HEK293 (cell line): Measurements from ENCODE around the gene TWIST2.

Experiments
- CTCF ChIA-PET: fragments of 350-600 bp; formaldehyde crosslinking; extraction: SDS; loops from one replicate; lab custom pipeline; 2021; ENCODE audit warnings: antibody characterized with exemption; lab: Yijun Ruan, JAX
- POLR2A ChIA-PET: fragments of 300-600 bp; formaldehyde crosslinking; extraction: SDS; loops from one replicate; lab custom pipeline; 2020; ENCODE audit warnings: antibody characterized with exemption, inconsistent platforms; lab: Yijun Ruan, JAX
- H3K27ac ChIP-seq: fragments of 200-500 bp; sonication (Bioruptor generic); 2 replicates; pipeline ENCODE4 v1.5.1; 2014; ENCODE audit warnings: low read depth, low read length, control low read depth, inconsistent platforms; ENCODE audit errors: extremely low read depth
- H3K36me3 ChIP-seq, 2 experiments: fragments of 200-500 bp in 1 of 2; sonication (Bioruptor generic) in 1 of 2; 1 replicate in 1 of 2; 2 replicates in 1 of 2; pipeline ENCODE4 v1.5.1; 2014 to 2017; ENCODE audit warnings: inconsistent platforms in 2 of 2, low read length in 2 of 2; ENCODE audit not compliant: control insufficient read depth in 2 of 2, insufficient read depth in 1 of 2
- H3K4me1 ChIP-seq: fragments of 200-500 bp; sonication (Bioruptor generic); 2 replicates; pipeline ENCODE4 v1.5.1; 2014; ENCODE audit warnings: mild to moderate bottlenecking, low read length, inconsistent platforms; ENCODE audit not compliant: control insufficient read depth, insufficient read depth
- H3K4me3 ChIP-seq: 2 replicates; pipeline ENCODE4 v1.5.1; 2011; ENCODE audit warnings: low read depth, mild to moderate bottlenecking, control low read depth, low read length, moderate library complexity
- H3K9me3 ChIP-seq: fragments of 200-500 bp; sonication (Bioruptor generic); 2 replicates; pipeline ENCODE4 v1.5.1; 2014; ENCODE audit warnings: low read depth, low read length, inconsistent platforms; ENCODE audit not compliant: control insufficient read depth, insufficient read depth
- IKZF3 ChIP-seq: fragments of 450-650 bp; IDR thresholded peaks from 2 replicates; pipeline ENCODE4 v1.5.0; 2018; ENCODE audit warnings: missing biosample characterization, mild to moderate bottlenecking, missing genetic modification characterization, moderate library complexity
- SETDB1 ChIP-seq: IDR thresholded peaks from one replicate; pipeline ENCODE4 v1.6.1; 2017; ENCODE audit warnings: mild to moderate bottlenecking, low read length, moderate library complexity, mixed read lengths; ENCODE audit not compliant: insufficient read length
- WT1 ChIP-seq: fragments of 450-650 bp; formaldehyde crosslinking; IDR thresholded peaks from 2 replicates; pipeline ENCODE4 v1.5.1; 2016; ENCODE audit warnings: missing biosample characterization, missing genetic modification characterization
- ZBTB48 ChIP-seq: fragments of 450-650 bp; formaldehyde crosslinking; IDR thresholded peaks from 2 replicates; pipeline ENCODE4 v1.5.1; 2016; ENCODE audit warnings: missing biosample characterization, missing genetic modification characterization
- ZNF112 ChIP-seq: fragments of 450-650 bp; formaldehyde crosslinking; IDR thresholded peaks from 2 replicates; pipeline ENCODE4 v1.5.0; 2017; ENCODE audit warnings: missing biosample characterization, missing genetic modification characterization
- ZNF121 ChIP-seq: fragments of 450-650 bp; formaldehyde crosslinking; IDR thresholded peaks from 2 replicates; pipeline ENCODE4 v1.5.1; 2016; ENCODE audit warnings: missing biosample characterization, missing genetic modification characterization
- ZNF175 ChIP-seq: fragments of 450-650 bp; formaldehyde crosslinking; IDR thresholded peaks from 2 replicates; pipeline ENCODE4 v1.5.1; 2016; ENCODE audit warnings: missing biosample characterization, missing genetic modification characterization
- ZNF223 ChIP-seq: fragments of 450-650 bp; formaldehyde crosslinking; IDR thresholded peaks from 2 replicates; pipeline ENCODE4 v1.5.1; 2016; ENCODE audit warnings: missing biosample characterization, missing genetic modification characterization
- ZNF48 ChIP-seq: fragments of 450-650 bp; formaldehyde crosslinking; IDR thresholded peaks from 2 replicates; pipeline ENCODE4 v1.5.1; 2016; ENCODE audit warnings: missing biosample characterization, missing genetic modification characterization
- ZNF513 ChIP-seq: fragments of 450-650 bp; IDR thresholded peaks from 2 replicates; pipeline ENCODE4 v1.5.1; 2018; ENCODE audit warnings: missing biosample characterization, missing genetic modification characterization
- ZNF530 ChIP-seq: fragments of 450-650 bp; formaldehyde crosslinking; IDR thresholded peaks from 2 replicates; pipeline ENCODE4 v1.5.1; 2016; ENCODE audit warnings: low read depth, missing biosample characterization, missing genetic modification characterization
- ZNF555 ChIP-seq: fragments of 450-650 bp; formaldehyde crosslinking; conservative IDR thresholded peaks from 2 replicates; pipeline ENCODE4 v1.5.1; 2017; ENCODE audit warnings: missing biosample characterization, mild to moderate bottlenecking, missing genetic modification characterization, inconsistent platforms
- ZNF560 ChIP-seq: fragments of 450-650 bp; formaldehyde crosslinking; IDR thresholded peaks from 2 replicates; pipeline ENCODE4 v1.5.1; 2017; ENCODE audit warnings: missing biosample characterization, missing genetic modification characterization, borderline replicate concordance
- ZNF596 ChIP-seq: fragments of 450-650 bp; IDR thresholded peaks from 2 replicates; pipeline ENCODE4 v1.5.0; 2018; ENCODE audit warnings: missing biosample characterization, mild to moderate bottlenecking, missing genetic modification characterization, moderate library complexity
- ZNF670 ChIP-seq: fragments of 450-650 bp; formaldehyde crosslinking; IDR thresholded peaks from 2 replicates; pipeline ENCODE4 v1.5.1; 2016; ENCODE audit warnings: missing biosample characterization, missing genetic modification characterization, low read depth
- ZNF747 ChIP-seq: fragments of 450-650 bp; formaldehyde crosslinking; IDR thresholded peaks from 2 replicates; pipeline ENCODE4 v1.5.1; 2016; ENCODE audit warnings: missing biosample characterization, missing genetic modification characterization
- ZNF830 ChIP-seq: fragments of 450-650 bp; IDR thresholded peaks from 2 replicates; pipeline ENCODE4 v1.5.0; 2018; ENCODE audit warnings: missing biosample characterization, missing genetic modification characterization, low read depth, mild to moderate bottlenecking, moderate library complexity
- ZSCAN30 ChIP-seq: fragments of 450-650 bp; IDR thresholded peaks from 2 replicates; pipeline ENCODE4 v1.5.1; 2018; ENCODE audit warnings: missing biosample characterization, mild to moderate bottlenecking, missing genetic modification characterization, moderate library complexity
- TF ChIP-seq, protein P1 (sequence below): fragments of 450-650 bp; formaldehyde crosslinking; IDR thresholded peaks from 2 replicates; pipeline ENCODE4 v1.5.1; 2016; ENCODE audit warnings: missing biosample characterization, missing genetic modification characterization
- TF ChIP-seq, protein P2 (sequence below): fragments of 450-650 bp; formaldehyde crosslinking; IDR thresholded peaks from 2 replicates; pipeline ENCODE4 v1.5.1; 2016; ENCODE audit warnings: missing biosample characterization, missing genetic modification characterization, low read depth
- TF ChIP-seq, protein P3 (sequence below): fragments of 450-650 bp; formaldehyde crosslinking; IDR thresholded peaks from 2 replicates; pipeline ENCODE4 v1.5.1; 2016; ENCODE audit warnings: missing biosample characterization, missing genetic modification characterization

The TWIST2 gene

DNA sequence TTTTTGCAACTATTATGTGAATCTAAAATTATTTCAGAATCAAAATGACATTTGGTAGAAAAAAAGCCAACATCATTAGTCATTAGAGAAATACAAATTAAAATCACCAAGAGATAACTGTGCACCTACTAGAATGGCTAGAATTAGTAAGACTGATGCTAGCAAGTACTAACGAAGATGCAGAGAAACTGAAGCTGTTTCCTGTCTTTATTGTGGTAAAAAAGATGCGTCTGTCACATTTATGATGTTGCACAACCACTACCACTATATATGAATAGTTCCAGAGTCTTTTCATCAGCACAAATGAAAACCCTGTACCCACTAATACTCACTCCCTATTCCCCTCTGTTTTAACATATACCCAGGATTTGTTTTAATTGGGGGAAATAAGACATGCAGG, 16.7 kb upstream of the TWIST2 start:
- TF ChIP-seq, protein P1, sequence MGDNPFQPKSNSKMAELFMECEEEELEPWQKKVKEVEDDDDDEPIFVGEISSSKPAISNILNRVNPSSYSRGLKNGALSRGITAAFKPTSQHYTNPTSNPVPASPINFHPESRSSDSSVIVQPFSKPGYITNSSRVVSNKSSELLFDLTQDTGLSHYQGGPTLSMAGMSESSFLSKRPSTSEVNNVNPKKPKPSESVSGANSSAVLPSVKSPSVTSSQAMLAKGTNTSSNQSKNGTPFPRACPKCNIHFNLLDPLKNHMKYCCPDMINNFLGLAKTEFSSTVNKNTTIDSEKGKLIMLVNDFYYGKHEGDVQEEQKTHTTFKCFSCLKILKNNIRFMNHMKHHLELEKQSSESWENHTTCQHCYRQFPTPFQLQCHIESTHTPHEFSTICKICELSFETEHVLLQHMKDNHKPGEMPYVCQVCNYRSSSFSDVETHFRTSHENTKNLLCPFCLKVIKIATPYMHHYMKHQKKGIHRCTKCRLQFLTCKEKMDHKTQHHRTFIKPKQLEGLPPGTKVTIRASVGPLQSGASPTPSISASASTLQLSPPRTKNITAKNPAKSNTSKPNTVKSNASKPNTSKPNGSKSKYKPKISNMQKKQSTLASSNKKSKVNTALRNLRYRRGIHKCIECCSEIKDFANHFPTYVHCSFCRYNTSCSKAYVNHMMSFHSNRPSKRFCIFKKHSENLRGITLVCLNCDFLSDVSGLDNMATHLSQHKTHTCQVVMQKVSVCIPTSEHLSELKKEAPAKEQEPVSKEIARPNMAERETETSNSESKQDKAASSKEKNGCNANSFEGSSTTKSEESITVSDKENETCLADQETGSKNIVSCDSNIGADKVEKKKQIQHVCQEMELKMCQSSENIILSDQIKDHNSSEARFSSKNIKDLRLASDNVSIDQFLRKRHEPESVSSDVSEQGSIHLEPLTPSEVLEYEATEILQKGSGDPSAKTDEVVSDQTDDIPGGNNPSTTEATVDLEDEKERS (tag by site-specific recombination), result no peak
- TF ChIP-seq ZNF555 (tag by site-specific recombination) (no peak), ZNF175 (tag by site-specific recombination) (no peak), ZNF112 (tag by site-specific recombination) (no peak), ZNF121 (tag by site-specific recombination) (no peak), SETDB1 (no peak), ZNF223 (tag by site-specific recombination) (no peak), ZNF48 (tag by site-specific recombination) (no peak), ZNF530 (tag by site-specific recombination) (no peak), ZNF670 (tag by site-specific recombination) (no peak), ZNF747 (no peak)
- TF ChIP-seq, protein P2, sequence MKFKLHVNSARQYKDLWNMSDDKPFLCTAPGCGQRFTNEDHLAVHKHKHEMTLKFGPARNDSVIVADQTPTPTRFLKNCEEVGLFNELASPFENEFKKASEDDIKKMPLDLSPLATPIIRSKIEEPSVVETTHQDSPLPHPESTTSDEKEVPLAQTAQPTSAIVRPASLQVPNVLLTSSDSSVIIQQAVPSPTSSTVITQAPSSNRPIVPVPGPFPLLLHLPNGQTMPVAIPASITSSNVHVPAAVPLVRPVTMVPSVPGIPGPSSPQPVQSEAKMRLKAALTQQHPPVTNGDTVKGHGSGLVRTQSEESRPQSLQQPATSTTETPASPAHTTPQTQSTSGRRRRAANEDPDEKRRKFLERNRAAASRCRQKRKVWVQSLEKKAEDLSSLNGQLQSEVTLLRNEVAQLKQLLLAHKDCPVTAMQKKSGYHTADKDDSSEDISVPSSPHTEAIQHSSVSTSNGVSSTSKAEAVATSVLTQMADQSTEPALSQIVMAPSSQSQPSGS (tag by site-specific recombination), result no peak
- CTCF ChIA-PET, result interaction anchor here (0.6 kb wide), 1 partner anchor 30 kb away, joined by 3 read pairs; no protein-coding TSS in a partner anchor

DNA sequence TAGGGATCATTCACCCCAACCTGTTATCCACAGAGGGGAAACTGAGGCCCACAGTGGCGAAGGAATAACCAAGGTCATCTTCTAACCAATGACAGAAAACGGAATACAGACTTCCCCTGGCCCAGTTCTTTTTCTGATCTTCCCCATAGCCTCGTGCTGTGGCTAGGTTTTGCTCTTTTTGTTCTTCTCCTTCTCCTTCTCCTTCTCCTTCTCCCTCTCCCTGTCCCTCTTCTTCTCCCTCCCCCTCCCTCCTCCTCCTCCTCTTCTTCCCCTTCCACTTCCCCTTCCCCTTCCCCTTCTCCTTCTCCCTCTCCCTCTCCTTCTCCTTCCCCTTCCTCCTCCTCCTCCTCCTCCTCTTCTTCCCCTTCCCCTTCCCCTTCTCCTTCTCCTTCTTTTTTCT, 12.9 kb upstream of the TWIST2 start:
- no peak overlapping the region for H3K27ac ChIP-seq
- no peaks in the 10 kb centered on the region for H3K9me3 ChIP-seq
- no peak overlapping the region for H3K4me3 ChIP-seq
- TF ChIP-seq WT1 (no peak), ZNF830 (tag by site-specific recombination) (no peak), ZNF596 (tag by site-specific recombination) (no peak), ZNF560 (no peak)
- TF ChIP-seq, all 188 proteins: peak for 0
- Histone ChIP-seq H3K4me1 (no peaks in the 10 kb centered on the region), H3K36me3 (no peaks in the 10 kb centered on the region)
- ChIA-PET CTCF (interaction anchor here (1.0 kb wide), 1 partner anchor 10 kb away, joined by 4 read pairs; no protein-coding TSS in a partner anchor), POLR2A (no interaction called here)

More for the DNA sequence above, 16.7 kb upstream of the TWIST2 start:
- Histone ChIP-seq H3K36me3 (no peaks in the 10 kb centered on the region), H3K4me3 (no peak overlapping the region), H3K27ac (no peak overlapping the region), H3K4me1 (no peaks in the 10 kb centered on the region), H3K9me3 (no peaks in the 10 kb centered on the region)
- POLR2A ChIA-PET, result no interaction called here

DNA sequence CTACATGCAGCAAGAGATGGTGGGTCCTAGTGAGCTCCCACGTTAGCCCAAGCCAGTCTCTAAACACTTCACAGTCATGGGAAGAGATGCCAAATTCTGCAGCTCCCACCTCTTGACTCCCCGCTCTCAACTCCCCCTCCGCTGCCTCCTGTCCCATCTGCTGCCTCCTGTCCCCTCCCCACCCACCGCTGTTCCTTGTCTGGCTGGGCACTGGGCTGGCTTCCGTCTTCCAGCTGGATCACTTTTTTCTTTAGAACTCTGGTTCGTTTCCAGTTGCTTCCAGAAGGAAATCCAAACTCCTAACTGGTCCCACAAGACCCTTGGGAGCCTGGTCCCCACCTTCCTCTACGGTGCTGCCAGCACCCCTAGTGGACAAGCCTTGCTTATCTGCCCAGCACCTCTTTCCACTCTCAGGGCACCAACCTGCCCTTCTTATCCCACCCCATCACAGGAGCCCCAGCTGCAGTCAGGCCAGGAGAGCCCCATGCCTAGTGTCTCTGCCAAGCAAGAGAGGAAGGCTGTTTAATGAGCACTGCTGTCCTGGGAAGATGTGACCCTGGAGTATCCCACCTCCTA, 12.1 kb upstream of the TWIST2 start:
- ChIA-PET CTCF (interaction anchor here (0.6 to 1.0 kb wide), 3 partner anchors 11 to 559 kb away, joined by 3 to 4 read pairs (median 3); no protein-coding TSS in a partner anchor), POLR2A (no interaction called here)
- TF ChIP-seq, protein P3, sequence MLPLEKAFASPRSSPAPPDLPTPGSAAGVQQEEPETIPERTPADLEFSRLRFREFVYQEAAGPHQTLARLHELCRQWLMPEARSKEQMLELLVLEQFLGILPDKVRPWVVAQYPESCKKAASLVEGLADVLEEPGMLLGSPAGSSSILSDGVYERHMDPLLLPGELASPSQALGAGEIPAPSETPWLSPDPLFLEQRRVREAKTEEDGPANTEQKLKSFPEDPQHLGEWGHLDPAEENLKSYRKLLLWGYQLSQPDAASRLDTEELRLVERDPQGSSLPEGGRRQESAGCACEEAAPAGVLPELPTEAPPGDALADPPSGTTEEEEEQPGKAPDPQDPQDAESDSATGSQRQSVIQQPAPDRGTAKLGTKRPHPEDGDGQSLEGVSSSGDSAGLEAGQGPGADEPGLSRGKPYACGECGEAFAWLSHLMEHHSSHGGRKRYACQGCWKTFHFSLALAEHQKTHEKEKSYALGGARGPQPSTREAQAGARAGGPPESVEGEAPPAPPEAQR (tag by site-specific recombination), result no peak
- no peak for TF ChIP-seq ZNF560
- TF ChIP-seq ZSCAN30 (tag by site-specific recombination), result no peak
- no peak for TF ChIP-seq ZBTB48
- TF ChIP-seq IKZF3 (tag by site-specific recombination), result no peak
- no peak for TF ChIP-seq ZNF513 (tag by site-specific recombination)

More for the DNA sequence above, 12.1 kb upstream of the TWIST2 start:
- Histone ChIP-seq H3K9me3 (no peaks in the 10 kb centered on the region), H3K27ac (no peak overlapping the region), H3K4me1 (no peaks in the 10 kb centered on the region), H3K36me3 (no peaks in the 10 kb centered on the region), H3K4me3 (no peak overlapping the region)
